HG03469 (cell line): ENCODE results near the gene TMEM271.

Source experiments
- ATAC-seq: cut with Tn5 transposase; IDR thresholded peaks from one replicate; pipeline ENCODE4 v1.9.1; 2021; ENCODE audit warnings: mild to moderate bottlenecking, moderate library complexity, moderate number of reproducible peaks; ENCODE audit not compliant: unreplicated experiment

The TMEM271 gene

GRCh38 chr4:581753-582361, 5.8 kb upstream of the TMEM271 start:
- no peak for ATAC-seq

- no peak for ATAC-seq
Observed at GRCh38 chr4:581181-581580, 5.1 kb upstream of the TMEM271 start.

GRCh38 chr4:579543-580175, 3.6 kb upstream of the TMEM271 start:
- ATAC-seq = no peak

- ATAC-seq = no peak
Observed at GRCh38 chr4:578451-579443, 2.7 kb upstream of the TMEM271 start.

GRCh38 chr4:577499-578450, 1.7 kb upstream of the TMEM271 start:
- no peak for ATAC-seq

- no peak for ATAC-seq
Observed at GRCh38 chr4:576991-577498, 950 bp upstream of the TMEM271 start.

- no peak for ATAC-seq
Observed at GRCh38 chr4:575281-576141, 584 bp downstream of the TMEM271 start.

GRCh38 chr4:574346-575161, 1.5 kb downstream of the TMEM271 start:
- ATAC-seq = no peak

GRCh38 chr4:573122-573892, 2.8 kb downstream of the TMEM271 start:
- ATAC-seq = no peak

- no peak for ATAC-seq
Observed at GRCh38 chr4:572594-572993, 3.5 kb downstream of the TMEM271 start.

GRCh38 chr4:571838-572572, 4.1 kb downstream of the TMEM271 start:
- ATAC-seq = no peak

GRCh38 chr4:570754-571153, 5.3 kb downstream of the TMEM271 start:
- ATAC-seq = no peak

GRCh38 chr4:569958-570667, 6.0 kb downstream of the TMEM271 start:
- ATAC-seq = no peak

- ATAC-seq = no peak
Observed at GRCh38 chr4:568962-569361, 7.1 kb downstream of the TMEM271 start.

- no peak for ATAC-seq
Observed at GRCh38 chr4:568351-568652, 7.8 kb downstream of the TMEM271 start.

GRCh38 chr4:567457-568350, 8.4 kb downstream of the TMEM271 start:
- ATAC-seq = no peak
